GM03348 (cell line): Measurements from ENCODE around the gene CRAT.

ENCODE experiments used
- DNase-seq: peaks from one replicate; pipeline ENCODE4 v3.0.0; 2012; ENCODE audit warnings: low spot score

CRAT gene

GRCh38 chr9:129089246-129089645 lies 21.3 kb downstream of the CRAT start:
- no peak for DNase-seq

- DNase-seq, result no peak
These were observed 26.5 kb downstream of the CRAT start for GRCh38 chr9:129084087-129084486.

GRCh38 chr9:129081388-129081904 lies 29.1 kb downstream of the CRAT start:
- peak; percentile 98 for DNase-seq

GRCh38 chr9:129080601-129081387 lies 29.8 kb downstream of the CRAT start, which contains the start of gene DOLPP1:
Gene DOLPP1, plus strand, starts transcription at chr9:129081111. Its CDS starts 21 bp downstream, at chr9:129081132.
- peak; percentile 100 for DNase-seq

GRCh38 chr9:129080298-129080600 lies 30.3 kb downstream of the CRAT start:
- DNase-seq, result no peak

GRCh38 chr9:129079829-129080228 lies 30.8 kb downstream of the CRAT start:
- DNase-seq, result no peak

- DNase-seq, result no peak
These were observed 31.7 kb downstream of the CRAT start for GRCh38 chr9:129078691-129079503.

- no peak for DNase-seq
These were observed 33.4 kb downstream of the CRAT start for GRCh38 chr9:129077236-129077635.

GRCh38 chr9:129076640-129077037 lies 34.0 kb downstream of the CRAT start:
- no peak for DNase-seq

GRCh38 chr9:129075996-129076639 lies 34.5 kb downstream of the CRAT start:
- DNase-seq, result no peak

GRCh38 chr9:129074106-129074505 lies 36.5 kb downstream of the CRAT start:
- no peak for DNase-seq

GRCh38 chr9:129073404-129073803 lies 37.2 kb downstream of the CRAT start:
- no peak for DNase-seq

GRCh38 chr9:129072171-129072570 lies 38.4 kb downstream of the CRAT start:
- DNase-seq, result no peak

- DNase-seq, result no peak
These were observed 39.0 kb downstream of the CRAT start for GRCh38 chr9:129071526-129072126.

- DNase-seq, result no peak
These were observed 39.7 kb downstream of the CRAT start for GRCh38 chr9:129070696-129071525.

GRCh38 chr9:129069862-129070641 lies 40.5 kb downstream of the CRAT start:
- no peak for DNase-seq

GRCh38 chr9:129068990-129069861 lies 41.4 kb downstream of the CRAT start:
- no peak for DNase-seq

GRCh38 chr9:129068110-129068509 lies 42.5 kb downstream of the CRAT start:
- DNase-seq, result no peak

GRCh38 chr9:129064499-129064908 lies 46.1 kb downstream of the CRAT start:
- no peak for DNase-seq
